GM12891 (cell line): ENCODE results near the gene PHETA1.

Experiments
- POLR2A ChIP-seq: IDR thresholded peaks from 2 replicates; pipeline ENCODE4 v1.6.1; 2011; ENCODE audit warnings: low read depth, low read length, control low read depth
- POLR2AphosphoS5 ChIP-seq: IDR thresholded peaks from 2 replicates; pipeline ENCODE4 v1.6.1; 2011; ENCODE audit warnings: low read depth, low read length, control low read depth
- SPI1 ChIP-seq: IDR thresholded peaks from 2 replicates; pipeline ENCODE4 v1.6.1; 2011; ENCODE audit warnings: low read depth, low read length, control low read depth
- TAF1 ChIP-seq: IDR thresholded peaks from 2 replicates; pipeline ENCODE4 v1.6.1; 2011; ENCODE audit warnings: low read depth, low read length, control low read depth

DNA sequence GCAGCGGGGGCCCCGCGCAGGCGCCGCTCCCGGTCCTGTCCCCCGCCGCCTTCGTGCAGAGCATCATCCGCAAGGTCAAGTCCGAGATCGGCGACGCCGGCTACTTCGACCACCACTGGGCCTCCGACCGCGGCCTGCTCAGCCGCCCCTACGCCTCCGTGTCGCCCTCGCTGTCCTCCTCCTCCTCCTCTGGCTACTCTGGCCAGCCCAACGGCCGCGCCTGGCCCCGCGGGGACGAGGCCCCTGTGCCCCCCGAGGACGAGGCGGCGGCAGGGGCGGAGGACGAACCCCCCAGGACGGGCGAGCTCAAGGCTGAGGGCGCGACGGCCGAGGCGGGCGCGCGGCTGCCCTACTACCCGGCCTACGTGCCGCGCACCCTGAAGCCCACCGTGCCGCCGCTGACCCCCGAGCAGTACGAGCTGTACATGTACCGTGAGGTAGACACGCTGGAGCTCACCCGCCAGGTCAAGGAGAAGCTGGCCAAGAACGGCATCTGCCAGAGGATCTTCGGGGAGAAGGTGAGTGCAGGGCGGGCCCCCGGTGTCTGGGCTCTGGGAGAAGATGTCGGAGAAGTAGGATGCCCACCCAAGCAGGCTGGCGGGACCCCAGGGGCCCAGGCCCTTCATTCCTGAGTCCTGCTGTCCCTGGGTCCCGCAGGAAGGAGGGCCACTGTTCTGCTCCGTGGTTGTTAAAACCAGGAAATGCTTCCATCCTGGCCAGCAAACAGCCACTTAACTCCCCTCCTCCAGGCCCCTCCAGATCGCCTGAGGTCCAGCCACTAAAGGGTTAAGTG, 48.4 kb downstream of the PHETA1 start:
- TF ChIP-seq SPI1 (no peak), POLR2A (no peak), POLR2AphosphoS5 (no peak), TAF1 (no peak)
